Smooth muscle cell (in vitro differentiated cells): ENCODE results near the gene DPEP1. TPM values are rescaled to one million over a fixed set of nuclear protein-coding genes. Genes with fewer than 3 reads are reported as not detected.
"Not testable (repeated sequence)": the region's sequence is repeated elsewhere in the genome, so short reads cannot be mapped to it uniquely, and the experiment has no call there.

Experiments
- DNase-seq: peaks from one replicate; lab custom pipeline; 2025; ENCODE audit not compliant: unreplicated experiment; lab: John Stamatoyannopoulos, UW
- H2AFZ ChIP-seq: fragments of 200-600 bp; sonication (generic); 2 replicates; pipeline ENCODE4 v1.6.0; 2016; ENCODE audit warnings: antibody characterized with exemption, low read depth, mild to moderate bottlenecking
- H3F3A ChIP-seq: fragments of 200-600 bp; sonication (generic); 2 replicates; pipeline ENCODE4 v1.6.0; 2017; ENCODE audit warnings: antibody characterized with exemption, low read depth
- H3K27ac ChIP-seq: fragments of 200-600 bp; sonication (generic); 2 replicates; pipeline ENCODE4 v1.5.1; 2016; ENCODE audit warnings: low read depth, mild to moderate bottlenecking
- H3K27me3 ChIP-seq: fragments of 200-600 bp; sonication (generic); 2 replicates; pipeline ENCODE4 v1.6.1; 2016; ENCODE audit warnings: low read depth, mild to moderate bottlenecking
- H3K36me3 ChIP-seq: fragments of 200-600 bp; sonication (generic); 2 replicates; pipeline ENCODE4 v1.5.1; 2016; ENCODE audit warnings: low read depth
- H3K4me1 ChIP-seq: fragments of 200-600 bp; sonication (generic); 2 replicates; pipeline ENCODE4 v1.5.1; 2016; ENCODE audit warnings: low read depth
- H3K4me2 ChIP-seq: fragments of 200-600 bp; sonication (generic); 2 replicates; pipeline ENCODE4 v1.6.0; 2016; ENCODE audit warnings: mild to moderate bottlenecking
- H3K4me3 ChIP-seq: fragments of 200-600 bp; sonication (generic); 2 replicates; pipeline ENCODE4 v1.5.1; 2016; ENCODE audit warnings: mild to moderate bottlenecking
- H3K79me2 ChIP-seq: fragments of 200-600 bp; sonication (generic); 2 replicates; pipeline ENCODE4 v1.6.0; 2016; ENCODE audit warnings: low read depth, mild to moderate bottlenecking
- H3K9ac ChIP-seq: fragments of 200-600 bp; sonication (generic); 2 replicates; pipeline ENCODE4 v1.6.0; 2016; ENCODE audit warnings: low read depth
- H3K9me3 ChIP-seq: fragments of 200-600 bp; sonication (generic); replicated peaks from 2 replicates; pipeline ENCODE4 v1.5.1; 2016; ENCODE audit warnings: low read depth
- H4K20me1 ChIP-seq: fragments of 200-600 bp; sonication (generic); 2 replicates; pipeline ENCODE4 v1.6.0; 2016; ENCODE audit warnings: low read depth
- WGBS: methylation state at CpG from one replicate; pipeline ENCODE4 v1.1.7; 2016; ENCODE audit warnings: low lambda C conversion rate; 5-methylcytosine and 5-hydroxymethylcytosine counted together
- polyA plus RNA-seq: library from polyadenylated mRNA; unstranded; fragments of >200 nt; fragmentation: Nextera tagmentation; extraction: Ambion mirVana; gene quantifications from 2 replicates; pipeline ENCODE4 v1.2.1, GENCODE V29; 2016
- total RNA-seq: library from RNA; depleted of rRNA; stranded (reverse); fragments of >200 nt; gene quantifications from 2 replicates; pipeline ENCODE4 v1.2.3, GENCODE V29; 2014
- TF ChIP-seq, protein P1 (sequence below): fragments of 200-600 bp; sonication (generic); IDR thresholded peaks from 2 replicates; pipeline ENCODE4 v1.5.1; 2017; ENCODE audit warnings: borderline replicate concordance, mild to moderate bottlenecking, antibody characterized with exemption; ENCODE audit not compliant: insufficient read depth, poor library complexity, severe bottlenecking

DPEP1 gene
- total and polyA plus RNA-seq, 2 experiments from 2014 or later, result not detected

DNA sequence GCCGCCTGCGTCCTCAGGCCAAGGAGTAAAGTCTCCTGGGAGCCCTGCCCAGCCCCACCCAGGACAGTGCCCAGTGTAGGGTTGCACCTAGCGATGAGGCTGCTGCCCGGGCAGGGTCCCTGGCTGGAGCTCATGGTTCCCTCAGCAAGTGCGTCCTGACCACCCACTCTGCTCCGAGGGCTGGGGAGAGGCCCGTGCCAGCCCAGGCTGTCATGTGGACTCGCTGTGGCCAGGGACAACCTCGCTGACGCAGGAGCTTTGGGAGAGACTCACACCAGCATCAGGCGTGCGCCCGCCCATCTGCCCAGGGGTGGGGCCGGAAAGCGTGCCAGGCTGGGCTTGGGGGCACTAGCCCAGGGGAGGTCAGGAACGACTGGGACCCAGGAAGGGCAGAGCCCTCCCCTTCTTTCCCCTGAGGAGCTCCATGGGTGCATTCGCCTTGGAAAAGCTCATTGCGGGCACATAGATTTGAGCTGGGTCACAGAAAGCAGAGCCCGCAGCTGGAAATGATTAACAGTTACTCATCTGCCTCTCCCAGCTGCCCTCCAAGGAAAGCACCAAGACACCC is 19.7 kb downstream of the DPEP1 start:
- Histone ChIP-seq H3K27ac (no peak overlapping the region), H2AFZ (no peak overlapping the region), H3K9me3 (no peaks in the 10 kb centered on the region), H3K27me3 (peaks cover 5% of the 10 kb centered on the region), H3K4me3 (no peak overlapping the region), H3F3A (no peaks in the 10 kb centered on the region), H4K20me1 (no peaks in the 10 kb centered on the region), H3K36me3 (no peaks in the 10 kb centered on the region), H3K4me1 (no peaks in the 10 kb centered on the region), H3K9ac (no peak overlapping the region), H3K4me2 (no peak overlapping the region), H3K79me2 (no peaks in the 10 kb centered on the region)
- TF ChIP-seq, protein P1, sequence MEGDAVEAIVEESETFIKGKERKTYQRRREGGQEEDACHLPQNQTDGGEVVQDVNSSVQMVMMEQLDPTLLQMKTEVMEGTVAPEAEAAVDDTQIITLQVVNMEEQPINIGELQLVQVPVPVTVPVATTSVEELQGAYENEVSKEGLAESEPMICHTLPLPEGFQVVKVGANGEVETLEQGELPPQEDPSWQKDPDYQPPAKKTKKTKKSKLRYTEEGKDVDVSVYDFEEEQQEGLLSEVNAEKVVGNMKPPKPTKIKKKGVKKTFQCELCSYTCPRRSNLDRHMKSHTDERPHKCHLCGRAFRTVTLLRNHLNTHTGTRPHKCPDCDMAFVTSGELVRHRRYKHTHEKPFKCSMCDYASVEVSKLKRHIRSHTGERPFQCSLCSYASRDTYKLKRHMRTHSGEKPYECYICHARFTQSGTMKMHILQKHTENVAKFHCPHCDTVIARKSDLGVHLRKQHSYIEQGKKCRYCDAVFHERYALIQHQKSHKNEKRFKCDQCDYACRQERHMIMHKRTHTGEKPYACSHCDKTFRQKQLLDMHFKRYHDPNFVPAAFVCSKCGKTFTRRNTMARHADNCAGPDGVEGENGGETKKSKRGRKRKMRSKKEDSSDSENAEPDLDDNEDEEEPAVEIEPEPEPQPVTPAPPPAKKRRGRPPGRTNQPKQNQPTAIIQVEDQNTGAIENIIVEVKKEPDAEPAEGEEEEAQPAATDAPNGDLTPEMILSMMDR, result no peak
- no peak for DNase-seq
- 80% methylated on average over 18 of the region's 19 CpGs for WGBS

DNA sequence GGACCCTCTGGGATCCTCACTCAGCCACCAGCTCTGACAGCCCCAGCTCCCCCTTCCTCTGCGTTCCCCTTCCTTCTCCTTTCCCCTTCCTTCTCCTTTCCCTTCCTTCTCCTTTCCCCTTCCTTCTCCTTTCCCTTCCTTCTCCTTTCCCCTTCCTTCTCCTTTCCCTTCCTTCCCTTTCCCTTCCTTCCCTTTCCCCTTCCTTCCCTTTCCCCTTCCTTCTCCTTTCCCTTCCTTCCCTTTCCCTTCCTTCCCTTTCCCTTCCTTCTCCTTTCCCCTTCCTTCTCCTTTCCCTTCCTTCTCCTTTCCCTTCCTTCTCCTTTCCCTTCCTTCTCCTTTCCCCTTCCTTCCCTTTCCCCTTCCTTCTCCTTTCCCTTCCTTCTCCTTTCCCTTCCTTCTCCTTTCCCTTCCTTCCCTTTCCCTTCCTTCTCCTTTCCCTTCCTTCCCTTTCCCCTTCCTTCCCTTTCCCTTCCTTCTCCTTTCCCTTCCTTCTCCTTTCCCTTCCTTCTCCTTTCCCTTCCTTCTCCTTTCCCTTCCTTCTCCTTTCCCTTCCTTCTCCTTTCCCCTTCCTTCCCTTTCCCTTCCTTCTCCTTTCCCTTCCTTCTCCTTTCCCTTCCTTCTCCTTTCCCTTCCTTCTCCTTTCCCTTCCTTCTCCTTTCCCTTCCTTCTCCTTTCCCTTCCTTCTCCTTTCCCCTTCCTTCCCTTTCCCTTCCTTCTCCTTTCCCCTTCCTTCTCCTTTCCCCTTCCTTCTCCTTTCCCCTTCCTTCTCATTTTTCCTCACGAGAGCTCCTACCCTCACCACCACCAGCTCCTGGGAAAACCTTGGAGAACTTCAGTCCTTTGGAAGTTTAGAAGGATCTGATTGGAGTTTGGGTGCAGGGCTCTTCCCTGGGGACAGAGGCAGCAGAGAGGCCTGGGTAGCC is 21.3 kb downstream of the DPEP1 start:
- H3K79me2 ChIP-seq, H4K20me1 ChIP-seq, H3K4me1 ChIP-seq, H3K36me3 ChIP-seq, H3K4me2 ChIP-seq, H3K27ac ChIP-seq, H3K27me3 ChIP-seq, H3K4me3 ChIP-seq, H3F3A ChIP-seq, H3K9me3 ChIP-seq, DNase-seq, H2AFZ ChIP-seq, H3K9ac ChIP-seq: not testable (repeated sequence)
- 73% methylated on average over 2 of the region's 2 CpGs for WGBS

DNA sequence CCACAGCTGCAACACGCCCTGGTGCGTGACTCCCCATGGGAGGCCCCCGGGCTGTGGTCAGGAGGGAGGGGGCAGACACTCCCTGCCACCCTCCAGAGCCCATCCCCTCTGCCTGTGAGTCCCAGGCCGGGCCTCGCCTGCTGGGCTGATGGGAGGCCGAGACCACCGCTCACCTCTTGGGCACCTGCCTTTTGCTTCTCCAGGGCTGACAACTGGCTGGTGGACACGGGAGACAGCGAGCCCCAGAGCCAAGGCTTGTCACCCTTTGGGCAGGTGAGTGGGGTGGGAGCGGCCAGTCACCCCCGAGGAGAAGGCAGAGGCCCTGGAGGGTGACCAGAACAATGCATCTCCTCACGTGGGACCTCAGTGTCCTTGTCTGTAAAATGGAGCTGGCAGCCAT is 23.2 kb downstream of the DPEP1 start:
- no peak overlapping the region for H3K4me3 ChIP-seq
- H3K79me2 ChIP-seq, result no peaks in the 10 kb centered on the region
- H2AFZ ChIP-seq, result no peak overlapping the region
- H3K9me3 ChIP-seq, result no peaks in the 10 kb centered on the region
- TF ChIP-seq, protein P1, result no peak
- no peaks in the 10 kb centered on the region for H3F3A ChIP-seq
- H3K9ac ChIP-seq, result no peak overlapping the region
- H3K4me1 ChIP-seq, result no peaks in the 10 kb centered on the region
- no peak overlapping the region for H3K4me2 ChIP-seq
- WGBS, result 92% methylated on average over 11 of the region's 12 CpGs
- H4K20me1 ChIP-seq, result no peaks in the 10 kb centered on the region
- H3K27me3 ChIP-seq, result peaks cover 5% of the 10 kb centered on the region
- DNase-seq, result no peak
- no peaks in the 10 kb centered on the region for H3K36me3 ChIP-seq
- no peak overlapping the region for H3K27ac ChIP-seq

DNA sequence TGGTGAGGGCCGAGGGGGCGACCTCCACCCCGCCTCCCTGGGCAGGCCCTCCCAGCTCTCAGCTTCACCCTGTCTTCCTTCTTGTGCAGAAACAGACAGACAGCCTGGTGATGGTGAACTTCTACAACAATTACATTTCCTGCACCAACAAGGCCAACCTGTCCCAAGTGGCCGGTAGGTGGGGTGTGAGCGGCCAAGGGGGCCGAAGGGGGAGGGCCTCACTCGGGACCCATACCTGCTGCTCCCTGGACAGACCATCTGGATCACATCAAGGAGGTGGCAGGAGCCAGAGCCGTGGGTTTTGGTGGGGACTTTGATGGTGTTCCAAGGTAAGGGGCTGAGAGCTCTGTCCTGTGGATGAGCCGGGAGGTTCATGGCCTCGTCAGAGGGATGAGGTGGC is 23.9 kb downstream of the DPEP1 start:
- Histone ChIP-seq H3K36me3 (no peaks in the 10 kb centered on the region), H3K9ac (no peak overlapping the region), H3K4me1 (no peaks in the 10 kb centered on the region), H3K79me2 (no peaks in the 10 kb centered on the region), H3K27me3 (peaks cover under 1% of the 10 kb centered on the region), H3K4me3 (no peak overlapping the region), H3K9me3 (no peaks in the 10 kb centered on the region), H2AFZ (no peak overlapping the region), H3K4me2 (no peak overlapping the region), H4K20me1 (no peaks in the 10 kb centered on the region), H3K27ac (no peak overlapping the region), H3F3A (no peaks in the 10 kb centered on the region)
- TF ChIP-seq, protein P1, result no peak
- no peak for DNase-seq
- WGBS, result 87% methylated on average over 10 of the region's 10 CpGs
